GM21825 (cell line): ENCODE data around the gene HIRA.
A peak's percentile ranks its signal among the peaks of the same experiment; 100 is the strongest.
"Not testable (repeated sequence)": the region's sequence is repeated elsewhere in the genome, so short reads cannot be mapped to it uniquely, and the experiment has no call there.

Experiments used
- ATAC-seq: cut with Tn5 transposase; IDR thresholded peaks from one replicate; pipeline ENCODE4 v1.9.1; 2021; ENCODE audit warnings: mild to moderate bottlenecking, moderate library complexity; ENCODE audit not compliant: unreplicated experiment

The HIRA gene

DNA sequence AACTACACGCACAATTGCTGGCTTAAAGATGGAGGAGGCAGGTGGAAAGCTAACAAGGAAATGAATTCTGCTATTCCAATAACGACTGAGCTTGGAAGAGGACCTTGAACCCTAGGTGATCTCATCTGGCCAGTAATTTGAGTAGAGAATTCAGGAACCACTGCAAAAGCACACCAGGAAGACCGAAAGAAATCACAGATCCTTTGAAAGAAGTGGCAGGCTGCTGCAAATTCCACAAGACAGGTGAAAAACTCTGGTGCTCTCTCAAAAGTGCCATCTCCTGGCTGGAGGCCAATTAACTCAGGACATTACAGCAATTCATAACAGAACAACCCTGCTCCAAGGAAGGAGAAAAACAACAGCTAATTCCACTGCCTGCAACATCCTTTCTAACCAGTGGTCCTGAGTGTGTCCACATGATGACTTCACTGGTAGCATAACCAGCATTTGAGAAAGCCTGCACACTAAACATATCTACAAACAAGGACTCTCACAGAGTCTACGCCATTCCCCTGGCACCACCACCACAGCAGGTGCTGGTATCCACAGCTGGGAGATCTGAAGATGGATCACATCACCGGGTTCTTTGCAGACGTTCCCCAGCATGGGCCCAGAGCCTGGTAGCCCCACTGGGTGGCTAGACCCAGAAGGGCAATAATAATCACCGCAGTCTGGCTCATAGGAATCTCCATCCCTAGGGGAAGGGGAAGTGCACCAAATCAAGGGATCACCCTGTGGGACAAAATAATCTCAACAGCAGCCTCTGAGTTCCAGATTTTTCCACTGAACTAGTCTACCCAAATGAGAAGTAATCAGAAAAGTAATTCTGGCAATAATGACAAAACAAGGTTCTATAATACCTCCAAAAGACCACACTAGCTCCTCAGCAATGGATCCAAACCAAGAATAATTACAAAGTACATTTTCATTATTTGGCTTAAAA is 95.1 kb downstream of the HIRA start:
- no peak for ATAC-seq

DNA sequence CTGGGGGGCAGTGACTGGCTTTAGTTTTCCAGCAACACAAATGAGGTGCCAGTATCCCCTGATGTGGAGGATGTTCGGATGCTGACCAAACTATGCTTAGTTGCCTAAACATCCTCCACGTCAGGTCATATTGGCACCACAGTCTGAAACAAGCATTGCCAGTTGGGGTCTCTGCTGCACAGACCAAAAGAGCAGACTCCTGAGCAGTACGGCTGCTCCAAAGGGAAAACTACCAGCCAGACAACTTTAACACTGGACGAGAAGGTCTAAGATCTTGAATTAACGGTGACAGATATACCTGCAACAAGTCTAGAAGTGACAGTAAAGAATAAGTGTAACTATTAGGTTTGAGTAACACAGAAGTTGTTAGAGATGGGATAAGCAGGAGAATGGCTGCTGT is 99.6 kb downstream of the HIRA start:
- ATAC-seq, result no peak

DNA sequence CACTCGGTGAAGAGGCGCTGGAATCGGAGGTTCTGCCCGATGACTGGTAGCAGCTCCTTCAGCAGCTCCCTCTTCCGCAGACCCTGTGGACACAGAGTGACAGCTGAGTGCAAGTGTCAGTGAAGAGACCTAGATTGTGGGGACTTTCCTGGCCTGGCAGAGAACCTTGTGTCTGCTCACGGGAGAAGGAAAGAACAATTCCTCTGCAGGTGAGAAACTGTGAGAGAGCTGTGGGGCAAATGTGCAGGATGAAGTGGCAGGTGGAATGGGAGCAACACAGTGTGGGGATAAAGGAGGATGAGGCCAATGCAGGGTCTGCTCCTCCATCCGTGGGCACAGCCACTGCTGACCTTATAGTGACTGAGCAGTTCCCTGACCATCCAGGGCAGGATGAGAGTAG is 100.1 kb downstream of the HIRA start:
- no peak for ATAC-seq

DNA sequence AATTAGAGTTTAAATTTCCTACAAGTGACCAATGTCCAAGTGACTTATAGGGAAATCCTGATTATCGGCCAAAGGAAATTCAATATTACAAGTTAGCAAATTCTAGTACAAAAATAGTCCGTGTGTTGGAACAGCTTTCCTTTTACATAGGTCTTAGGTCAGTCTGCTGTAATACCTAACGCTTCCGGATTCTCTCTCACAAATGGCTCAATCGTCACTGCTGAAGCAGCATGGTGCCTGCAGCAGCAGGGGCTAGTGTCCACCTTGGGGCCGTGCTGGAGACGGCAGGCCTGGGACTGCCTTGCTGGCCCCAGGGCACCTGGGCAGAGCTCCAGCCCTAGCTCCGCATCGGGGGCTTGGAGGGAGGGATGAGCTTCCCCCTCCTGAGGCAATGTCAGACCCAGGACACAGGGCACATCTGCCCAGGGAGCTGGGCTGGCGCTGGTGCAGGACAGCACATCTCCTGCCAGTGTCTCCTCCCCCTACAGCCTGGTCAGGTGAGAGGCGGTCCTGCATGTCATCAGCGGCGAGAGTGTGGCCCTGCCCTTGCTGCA is 100.6 kb downstream of the HIRA start:
- no peak for ATAC-seq

DNA sequence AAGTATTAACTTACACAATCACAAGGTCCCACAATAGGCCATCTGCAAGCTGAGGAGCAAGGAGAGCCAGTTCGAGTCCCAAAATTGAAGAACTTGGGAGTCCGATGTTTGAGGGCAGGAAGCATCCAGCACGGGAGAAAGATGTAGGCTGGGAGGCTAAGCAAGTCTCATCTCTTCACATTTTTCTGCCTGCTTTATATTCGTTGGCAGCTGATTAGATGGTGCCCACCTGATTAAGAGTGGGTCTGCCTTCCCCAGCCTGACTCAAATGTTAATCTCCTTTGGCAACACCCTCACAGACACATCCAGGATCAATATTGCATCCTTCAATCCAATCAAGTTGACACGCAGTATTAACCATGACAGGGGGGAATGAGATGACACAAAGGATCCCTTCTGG is 101.3 kb downstream of the HIRA start:
- not testable (repeated sequence) for ATAC-seq

DNA sequence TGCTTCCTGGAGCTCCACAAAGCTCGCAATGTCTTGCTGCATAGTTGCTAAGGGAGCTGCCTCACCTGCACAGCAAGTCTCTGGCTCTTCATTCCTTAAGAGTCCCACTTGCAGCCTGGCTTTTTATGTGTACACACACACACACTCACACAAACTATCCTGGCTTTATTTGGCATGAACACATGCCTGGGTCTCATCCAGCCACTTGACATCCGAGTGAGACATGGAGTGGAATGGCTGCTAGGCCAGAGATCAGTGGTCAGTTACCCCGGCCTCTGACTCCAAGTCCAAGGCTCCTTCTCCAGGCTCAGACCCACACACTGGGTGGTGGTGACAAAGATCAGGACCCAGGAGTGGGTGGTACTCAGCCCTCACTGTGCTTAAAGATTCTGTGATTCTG is 102.1 kb downstream of the HIRA start:
- no peak for ATAC-seq

DNA sequence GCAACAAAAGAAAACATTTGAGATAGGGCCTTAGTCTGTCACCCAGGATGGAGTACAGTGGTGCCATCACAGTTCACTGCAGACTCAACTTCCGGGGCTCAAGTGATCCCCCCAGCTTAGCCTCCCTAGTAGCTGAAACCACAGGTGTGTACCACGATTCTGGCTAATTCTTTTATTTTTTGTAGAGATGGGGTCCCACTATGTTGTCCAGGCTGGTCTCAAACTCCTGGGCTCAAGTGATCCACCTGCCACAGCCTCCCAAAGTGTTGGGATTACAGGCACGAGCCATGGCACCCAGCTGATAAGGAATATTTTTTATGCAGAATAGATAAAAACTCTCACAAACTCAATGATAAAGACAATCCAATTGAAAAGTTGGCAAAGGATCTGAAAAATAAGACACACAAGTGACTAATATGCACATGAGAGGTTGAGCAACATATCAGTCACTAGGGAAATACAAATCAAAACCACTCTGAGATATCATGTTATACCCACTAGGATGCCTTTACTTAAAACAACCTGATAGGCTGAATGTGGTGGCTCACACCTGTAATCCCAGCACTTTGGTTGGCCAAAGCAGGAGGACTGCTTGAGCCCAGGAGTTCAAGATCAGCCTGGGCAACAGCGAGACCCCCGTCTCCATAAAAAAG is 106.1 kb downstream of the HIRA start:
- no peak for ATAC-seq

DNA sequence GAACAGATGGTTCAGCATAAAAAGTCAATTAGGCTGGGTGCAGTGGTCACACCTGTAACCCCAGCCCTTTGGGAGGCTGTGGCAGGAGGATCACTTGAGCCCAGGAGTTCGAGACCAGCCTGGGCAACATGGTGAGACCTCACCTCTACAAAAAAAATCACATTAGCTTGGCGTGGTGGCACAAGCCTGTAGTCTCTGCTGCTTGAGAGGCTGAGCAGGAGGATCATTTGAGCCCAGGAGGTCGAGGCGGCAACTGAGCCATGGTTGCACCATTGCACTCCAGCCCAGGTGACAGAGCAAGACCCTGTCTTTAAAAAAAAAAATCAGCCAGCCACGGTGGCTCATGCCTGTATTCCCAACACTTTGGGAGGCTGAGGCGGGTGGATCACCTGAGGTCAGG is 108.1 kb downstream of the HIRA start:
- ATAC-seq, result not testable (repeated sequence)

DNA sequence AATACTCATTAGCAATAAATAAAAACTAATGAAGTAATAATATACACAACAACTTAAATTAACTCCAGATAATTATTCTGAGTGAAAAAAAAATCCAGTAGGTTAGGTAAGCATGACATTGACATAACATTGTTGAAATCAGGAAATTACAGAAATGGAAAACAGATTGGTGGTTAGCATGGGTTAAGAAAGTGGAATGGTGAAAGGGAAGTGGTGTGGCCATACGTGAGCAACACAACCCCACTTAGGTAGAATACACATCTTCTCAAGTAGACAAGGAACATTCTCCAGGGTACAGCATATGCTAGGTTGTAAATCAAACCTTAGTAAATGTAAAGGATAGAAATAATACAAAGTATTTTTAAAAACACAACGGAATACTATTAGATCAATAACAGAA is 109.8 kb downstream of the HIRA start:
- no peak for ATAC-seq

DNA sequence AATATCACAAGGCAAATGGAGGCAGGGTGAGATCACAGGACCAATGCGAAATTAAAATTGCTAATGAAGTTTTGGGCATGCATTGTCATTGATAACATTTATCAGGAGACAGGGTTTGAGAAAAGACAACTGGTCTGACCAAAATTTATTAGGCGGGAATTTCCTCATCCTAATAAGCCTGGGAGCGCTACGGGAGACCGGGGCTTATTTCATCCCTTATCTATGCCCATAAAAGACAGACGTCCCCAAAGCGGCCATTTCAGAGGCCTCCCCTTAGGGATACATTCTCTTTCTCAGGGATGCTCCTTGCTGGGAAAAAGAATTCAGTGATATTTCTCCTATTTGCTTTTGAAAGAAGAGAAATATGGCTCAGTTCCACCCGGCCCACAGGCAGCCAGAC is 111.4 kb downstream of the HIRA start:
- not testable (repeated sequence) for ATAC-seq

DNA sequence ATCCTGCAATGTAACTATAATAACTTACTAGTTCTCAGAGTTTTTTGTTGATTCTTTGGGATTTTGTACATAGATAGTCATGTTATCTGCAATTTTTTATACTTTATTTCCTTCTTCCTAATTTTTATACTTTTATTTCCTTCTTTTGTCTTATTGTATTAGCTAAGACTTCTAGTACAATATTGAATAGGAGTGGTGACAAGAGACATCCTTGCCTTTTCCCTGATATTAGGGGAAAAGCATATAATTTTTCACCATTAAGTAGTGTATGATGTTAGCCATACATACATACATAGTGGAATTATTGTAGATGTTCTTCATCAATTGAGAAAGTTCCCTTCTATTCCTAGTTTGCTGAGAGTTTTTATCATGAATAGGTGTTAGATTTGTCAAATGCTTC is 112.3 kb downstream of the HIRA start:
- ATAC-seq, result no peak

DNA sequence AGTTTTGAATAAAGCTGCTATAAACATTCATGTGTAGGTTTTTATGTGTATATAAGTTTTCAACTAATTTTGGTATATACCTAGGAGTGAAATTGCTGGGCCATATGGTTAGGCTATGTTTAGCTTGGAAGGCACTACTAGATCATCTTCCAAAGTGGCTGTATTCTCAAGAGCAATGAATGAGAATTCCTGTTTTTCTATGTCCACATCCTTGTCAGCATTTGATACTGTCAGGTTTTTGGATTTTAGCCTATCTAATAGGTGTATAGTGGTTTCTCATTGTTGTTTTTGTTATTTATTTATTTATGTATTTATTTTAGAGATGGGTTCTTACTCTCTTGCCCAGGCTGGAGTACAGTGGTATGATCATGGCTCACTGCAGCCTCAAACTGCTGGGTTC is 113.7 kb downstream of the HIRA start:
- no peak for ATAC-seq

DNA sequence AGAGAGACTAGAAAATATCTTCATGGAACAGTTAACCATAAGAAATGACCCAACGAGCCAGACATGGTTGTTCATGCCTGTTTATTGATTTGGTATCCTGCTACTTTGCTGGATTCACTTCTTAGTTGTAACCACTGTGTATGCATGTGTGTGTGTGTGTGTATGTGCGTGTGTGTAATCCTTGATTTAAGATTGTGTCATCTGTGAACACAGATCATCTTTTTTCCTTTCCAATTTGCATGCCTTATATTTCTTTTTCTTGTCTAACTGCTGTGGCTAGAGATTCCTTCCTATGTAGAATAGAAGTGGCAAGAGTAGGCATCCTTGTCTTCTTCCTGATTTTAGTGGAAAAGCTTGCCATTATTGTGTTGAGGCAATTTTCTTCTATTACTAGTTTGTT is 123.7 kb downstream of the HIRA start:
- ATAC-seq, result no peak

DNA sequence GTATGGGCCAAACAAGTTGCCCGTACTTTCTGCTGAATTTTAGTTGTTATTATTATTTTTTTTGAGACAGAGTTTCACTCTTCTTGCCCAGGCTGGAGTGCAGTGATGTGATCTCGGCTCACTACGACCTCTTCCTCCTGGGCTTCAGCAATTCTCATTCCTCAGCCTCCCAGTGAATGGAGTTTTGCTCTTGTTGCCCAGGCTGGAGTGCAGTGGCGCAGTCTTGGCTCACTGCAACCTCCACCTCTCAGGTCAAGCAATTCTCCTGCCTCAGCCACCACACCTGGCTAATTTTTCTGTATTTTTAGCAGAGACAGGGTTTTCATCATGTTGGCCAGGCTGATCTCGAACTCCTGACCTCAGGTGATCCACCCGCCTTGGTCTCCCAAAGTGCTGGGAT is 125.0 kb downstream of the HIRA start:
- ATAC-seq, result not testable (repeated sequence)

DNA sequence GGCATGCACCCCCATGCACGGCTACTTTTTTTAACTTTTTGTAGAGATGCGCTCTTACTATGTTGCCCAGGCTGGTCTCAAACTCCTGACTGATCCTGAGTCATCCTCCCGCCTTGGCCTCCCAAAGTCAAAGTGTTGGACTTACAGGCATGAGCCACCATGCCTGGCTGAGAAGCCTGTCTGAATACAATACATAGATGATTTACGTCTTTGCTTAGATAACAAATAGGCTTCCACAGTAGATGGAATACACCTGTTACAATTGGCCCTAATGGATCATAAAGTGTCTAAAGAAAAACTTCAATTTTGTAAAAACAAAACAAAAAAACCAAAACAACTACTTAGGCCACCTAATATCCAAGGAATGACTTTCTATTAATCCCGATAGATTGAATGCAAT is 127.0 kb downstream of the HIRA start:
- ATAC-seq, result no peak

DNA sequence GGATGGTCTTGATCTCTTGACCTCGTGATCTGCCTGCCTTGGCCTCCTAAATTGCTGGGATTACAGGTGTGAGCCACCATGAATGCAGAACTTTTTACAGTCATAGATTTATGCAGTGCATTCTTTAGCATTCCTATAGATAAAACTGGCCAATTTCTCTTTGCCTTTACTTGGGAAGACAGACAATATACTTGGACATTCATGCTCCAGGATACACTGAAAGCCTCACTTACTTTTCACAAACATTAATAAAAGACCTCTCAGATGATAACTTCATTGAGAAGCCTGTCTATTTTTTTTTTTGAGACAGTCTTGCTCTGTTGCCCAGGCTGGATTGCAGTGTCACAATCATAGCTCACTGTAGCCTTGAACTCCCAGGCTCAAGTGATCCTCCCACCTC is 127.7 kb downstream of the HIRA start:
- ATAC-seq, result no peak

DNA sequence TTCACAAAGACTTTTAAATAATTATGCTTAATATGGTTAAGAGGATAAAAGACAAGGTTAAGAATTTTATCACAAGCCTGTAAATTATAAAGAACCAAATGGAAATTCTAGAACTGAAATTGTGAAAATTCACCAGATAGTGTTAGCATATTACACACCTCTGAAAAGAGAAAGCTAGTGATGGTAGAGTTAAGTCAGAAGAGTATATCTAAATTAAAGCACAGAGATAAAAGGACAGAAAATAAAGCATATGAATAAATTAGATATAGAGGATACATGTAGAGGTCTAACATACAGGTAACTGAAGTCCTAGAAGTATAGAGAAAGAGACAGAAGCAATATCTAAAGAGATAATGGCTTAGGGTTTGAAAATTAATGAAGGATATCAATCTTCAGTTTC is 135.8 kb downstream of the HIRA start:
- ATAC-seq, result no peak

DNA sequence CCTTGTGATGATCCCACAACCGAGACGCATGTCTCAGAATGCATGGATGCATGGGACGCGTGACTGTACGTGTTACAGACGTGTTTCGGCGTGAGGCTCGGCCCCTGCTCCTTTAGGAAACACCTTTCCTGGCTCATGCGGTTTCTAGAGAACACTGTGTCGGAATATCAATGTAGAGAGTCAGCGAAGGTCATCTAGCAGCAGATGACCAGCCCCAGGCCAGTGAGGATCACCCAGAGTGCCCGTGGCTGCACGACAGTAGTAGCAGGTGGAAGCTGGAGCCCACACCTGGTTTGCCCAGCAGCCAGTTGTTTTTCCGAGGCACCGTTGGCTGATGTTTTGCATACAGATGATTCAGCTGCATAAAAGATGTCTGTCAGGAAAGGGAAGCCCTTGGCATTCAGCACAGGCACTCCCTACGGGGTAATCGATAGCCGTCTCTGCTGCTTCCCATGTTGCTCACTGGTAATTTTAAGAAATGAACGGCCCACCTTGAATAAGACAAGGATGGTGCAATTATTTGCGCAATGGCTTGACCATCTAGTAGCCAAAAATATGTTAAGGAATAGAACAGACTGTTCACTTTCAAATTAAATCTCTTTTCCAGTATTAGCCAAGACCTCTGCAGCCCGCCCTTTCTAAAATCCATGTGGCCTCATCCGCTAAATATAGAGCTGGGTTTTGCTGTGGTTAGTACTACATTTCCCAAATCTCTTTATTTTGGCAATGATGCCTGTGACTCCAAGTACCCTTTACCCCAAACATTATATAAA is 138.9 kb downstream of the HIRA start:
- no peak for ATAC-seq

DNA sequence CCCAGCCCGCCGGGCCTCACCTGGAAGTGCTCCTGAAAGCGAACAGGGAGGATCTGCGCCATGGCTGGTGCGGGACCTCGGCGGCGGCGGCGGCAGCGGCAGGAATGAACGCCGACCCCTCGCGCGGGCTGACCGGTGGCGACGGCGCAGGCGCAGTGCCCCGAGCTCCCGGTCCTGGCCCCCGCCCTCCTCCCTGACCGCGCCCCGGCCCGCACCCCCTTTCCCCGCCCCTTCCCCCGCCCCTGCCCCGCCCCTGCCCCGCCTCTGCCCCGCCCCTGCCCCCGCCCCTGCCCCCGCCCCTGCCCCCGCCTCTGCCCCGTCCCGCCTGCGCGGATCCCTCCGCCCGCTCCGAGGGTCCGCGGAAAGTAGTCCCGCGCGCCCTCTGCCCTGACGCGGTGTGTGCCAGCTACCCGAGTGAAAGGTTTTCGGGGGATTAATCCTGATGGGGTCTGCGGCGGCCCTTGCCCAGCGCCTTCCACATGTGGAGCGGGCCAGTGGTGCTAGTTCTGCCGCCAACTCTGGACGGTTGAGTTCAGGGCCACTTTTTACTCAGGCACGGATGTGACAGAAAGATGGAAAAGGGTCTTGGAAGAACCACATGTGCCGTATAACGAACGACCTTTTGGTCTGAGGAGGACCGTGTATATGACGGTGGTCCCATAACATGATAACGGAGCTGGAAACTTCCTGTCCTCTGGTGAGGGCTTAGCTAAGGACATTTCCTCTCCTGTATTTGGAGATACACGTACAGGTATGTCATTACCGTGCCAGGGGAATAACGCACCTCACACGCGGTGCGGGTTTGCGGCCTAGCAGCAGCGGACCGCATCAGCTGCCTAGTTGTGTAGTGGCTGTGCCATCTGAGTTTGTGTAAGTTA is 139.7 kb downstream of the HIRA start, which contains the start of gene CLTCL1:
Gene CLTCL1 (minus strand): TSS at position 140 of the 878 bp plus-strand sequence. CDS start 78 bp downstream, at position 62.
- ATAC-seq, result peak; percentile 51

DNA sequence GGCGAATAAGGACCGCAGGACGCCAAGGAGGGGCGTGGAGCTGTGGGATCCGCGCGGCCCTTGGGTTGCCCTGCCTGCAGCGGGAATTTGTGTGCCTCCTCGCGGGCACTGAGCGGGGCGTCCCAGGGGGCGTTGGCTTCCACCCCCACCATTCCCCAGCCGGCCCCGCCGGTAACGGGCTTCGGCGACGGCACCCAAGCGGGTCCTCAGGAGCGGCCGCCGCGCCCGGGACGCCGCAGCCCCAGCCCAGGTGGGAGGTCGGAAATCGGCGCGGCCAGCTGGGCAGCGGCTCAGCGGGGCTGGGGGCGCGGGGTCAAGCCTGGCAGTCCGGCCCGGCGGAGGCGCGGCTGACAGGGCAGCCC is 140.3 kb downstream of the HIRA start:
- peak; percentile 15 for ATAC-seq
